Measurements from ENCODE around the gene GAD1. TPM values are rescaled to one million over a fixed set of nuclear protein-coding genes. Genes with fewer than 3 reads are reported as not detected.

GAD1 gene
- total and polyA plus RNA-seq, 10 of the 15 experiments (the other 5 are each of a cell fraction or from before 2014, with no cell fraction given): 0.04 to 3.4 (median 0.42) TPM

DNA sequence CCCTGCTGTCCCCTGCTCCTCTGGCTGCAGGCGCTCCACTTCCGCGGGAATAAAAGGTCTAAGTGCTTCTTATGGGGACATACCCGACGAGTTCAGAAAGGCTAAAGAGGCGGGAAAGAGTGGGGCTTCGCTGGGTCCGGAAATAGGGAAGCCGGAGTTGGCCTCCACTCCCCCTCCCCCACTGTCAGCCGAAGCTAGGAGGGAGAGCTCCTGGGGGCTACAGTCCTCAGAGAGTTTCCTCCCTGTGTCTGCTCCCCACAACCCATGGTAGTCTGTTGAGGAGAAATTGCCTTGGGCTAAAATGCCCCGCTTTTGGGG, 7.2 kb downstream of the GAD1 start:
- no peak overlapping the region for H2AFZ ChIP-seq (ENCODE audit: control insufficient read depth, low read depth, low read length)
- peaks cover 8 to 41% of the 10 kb centered on the region in 2 experiments for H3K27me3 ChIP-seq (replicated peaks in 1 of 2; ENCODE audit: control insufficient read depth in 2 of 2, insufficient read depth in 2 of 2, low read length in 1 of 2)
- ChIA-PET SMC1A (ENCODE audit: uncharacterized antibody, unreplicated experiment) (interaction anchor here (1.5 kb wide), 1 partner anchor 583 kb away, joined by 3 read pairs; no protein-coding TSS in a partner anchor), RAD21 (ENCODE audit: unreplicated experiment) (interaction anchor here (1.4 kb wide), 1 partner anchor 53 kb away, joined by 3 read pairs; no protein-coding TSS in a partner anchor), POLR2A (no interaction called here), CTCF (no interaction called here)
- H3K79me2 ChIP-seq (ENCODE audit: control insufficient read depth, insufficient read depth, low read length): no peaks in the 10 kb centered on the region
- in situ Hi-C loops (cut with MboI): no loop called here
- no peak for DNase-seq (ENCODE audit: low read depth, low spot score)
- no peak for ATAC-seq
- TF ChIP-seq RFX5 (IDR thresholded peaks at IDR 0.05; ENCODE audit: low read depth, low read length): no peak
- TF ChIP-seq RCOR1 (conservative IDR thresholded peaks at IDR 0.05; ENCODE audit: low read depth, low read length): no peak
- no peak for TF ChIP-seq BCL11A (IDR thresholded peaks at IDR 0.05; ENCODE audit: low read depth, low read length)
- TF ChIP-seq, protein P1, sequence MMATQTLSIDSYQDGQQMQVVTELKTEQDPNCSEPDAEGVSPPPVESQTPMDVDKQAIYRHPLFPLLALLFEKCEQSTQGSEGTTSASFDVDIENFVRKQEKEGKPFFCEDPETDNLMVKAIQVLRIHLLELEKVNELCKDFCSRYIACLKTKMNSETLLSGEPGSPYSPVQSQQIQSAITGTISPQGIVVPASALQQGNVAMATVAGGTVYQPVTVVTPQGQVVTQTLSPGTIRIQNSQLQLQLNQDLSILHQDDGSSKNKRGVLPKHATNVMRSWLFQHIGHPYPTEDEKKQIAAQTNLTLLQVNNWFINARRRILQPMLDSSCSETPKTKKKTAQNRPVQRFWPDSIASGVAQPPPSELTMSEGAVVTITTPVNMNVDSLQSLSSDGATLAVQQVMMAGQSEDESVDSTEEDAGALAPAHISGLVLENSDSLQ (IDR thresholded peaks at IDR 0.05): no peak
- TF ChIP-seq HDGF (IDR thresholded peaks at IDR 0.05): no peak
- no peak for TF ChIP-seq ELK1 (IDR thresholded peaks at IDR 0.05; ENCODE audit: low read depth, low read length)
- TF ChIP-seq WRNIP1 (IDR thresholded peaks at IDR 0.05; ENCODE audit: borderline replicate concordance, low read depth, low read length): no peak
- TF ChIP-seq HDAC2 (IDR thresholded peaks at IDR 0.05): no peak
- TF ChIP-seq NR2F1 (conservative IDR thresholded peaks at IDR 0.05): no peak
- TF ChIP-seq, protein P2, sequence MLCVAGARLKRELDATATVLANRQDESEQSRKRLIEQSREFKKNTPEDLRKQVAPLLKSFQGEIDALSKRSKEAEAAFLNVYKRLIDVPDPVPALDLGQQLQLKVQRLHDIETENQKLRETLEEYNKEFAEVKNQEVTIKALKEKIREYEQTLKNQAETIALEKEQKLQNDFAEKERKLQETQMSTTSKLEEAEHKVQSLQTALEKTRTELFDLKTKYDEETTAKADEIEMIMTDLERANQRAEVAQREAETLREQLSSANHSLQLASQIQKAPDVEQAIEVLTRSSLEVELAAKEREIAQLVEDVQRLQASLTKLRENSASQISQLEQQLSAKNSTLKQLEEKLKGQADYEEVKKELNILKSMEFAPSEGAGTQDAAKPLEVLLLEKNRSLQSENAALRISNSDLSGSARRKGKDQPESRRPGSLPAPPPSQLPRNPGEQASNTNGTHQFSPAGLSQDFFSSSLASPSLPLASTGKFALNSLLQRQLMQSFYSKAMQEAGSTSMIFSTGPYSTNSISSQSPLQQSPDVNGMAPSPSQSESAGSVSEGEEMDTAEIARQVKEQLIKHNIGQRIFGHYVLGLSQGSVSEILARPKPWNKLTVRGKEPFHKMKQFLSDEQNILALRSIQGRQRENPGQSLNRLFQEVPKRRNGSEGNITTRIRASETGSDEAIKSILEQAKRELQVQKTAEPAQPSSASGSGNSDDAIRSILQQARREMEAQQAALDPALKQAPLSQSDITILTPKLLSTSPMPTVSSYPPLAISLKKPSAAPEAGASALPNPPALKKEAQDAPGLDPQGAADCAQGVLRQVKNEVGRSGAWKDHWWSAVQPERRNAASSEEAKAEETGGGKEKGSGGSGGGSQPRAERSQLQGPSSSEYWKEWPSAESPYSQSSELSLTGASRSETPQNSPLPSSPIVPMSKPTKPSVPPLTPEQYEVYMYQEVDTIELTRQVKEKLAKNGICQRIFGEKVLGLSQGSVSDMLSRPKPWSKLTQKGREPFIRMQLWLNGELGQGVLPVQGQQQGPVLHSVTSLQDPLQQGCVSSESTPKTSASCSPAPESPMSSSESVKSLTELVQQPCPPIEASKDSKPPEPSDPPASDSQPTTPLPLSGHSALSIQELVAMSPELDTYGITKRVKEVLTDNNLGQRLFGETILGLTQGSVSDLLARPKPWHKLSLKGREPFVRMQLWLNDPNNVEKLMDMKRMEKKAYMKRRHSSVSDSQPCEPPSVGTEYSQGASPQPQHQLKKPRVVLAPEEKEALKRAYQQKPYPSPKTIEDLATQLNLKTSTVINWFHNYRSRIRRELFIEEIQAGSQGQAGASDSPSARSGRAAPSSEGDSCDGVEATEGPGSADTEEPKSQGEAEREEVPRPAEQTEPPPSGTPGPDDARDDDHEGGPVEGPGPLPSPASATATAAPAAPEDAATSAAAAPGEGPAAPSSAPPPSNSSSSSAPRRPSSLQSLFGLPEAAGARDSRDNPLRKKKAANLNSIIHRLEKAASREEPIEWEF (IDR thresholded peaks at IDR 0.05; ENCODE audit: insufficient replicate concordance, low read depth, low read length): no peak
- no peaks in the 10 kb centered on the region; the same call in 2 of the 3 replicates for H3K9me3 ChIP-seq (replicated peaks; ENCODE audit: control insufficient read depth, insufficient read depth, low read length)
- 16% methylated on average over 11 of the region's 11 CpGs for whole genome bisulfite sequencing (ENCODE audit: insufficient coverage, insufficient replicate concordance, low lambda C conversion rate, missing lambda C conversion rate)
- H4K20me1 ChIP-seq (ENCODE audit: control insufficient read depth, insufficient read depth): 0 out of 2 replicates have a peak, but pooled peaks cover 4% of the 10 kb centered on the region
- no peak overlapping the region for H3K4me3 ChIP-seq
- no peak overlapping the region for H3K27ac ChIP-seq (ENCODE audit: control insufficient read depth, insufficient read depth)
- H3K36me3 ChIP-seq (ENCODE audit: control insufficient read depth in 2 of 2, insufficient read depth in 2 of 2, low read length in 1 of 2): no peaks in the 10 kb centered on the region
- FAIRE-seq: no peak
- H3K4me2 ChIP-seq (ENCODE audit: control insufficient read depth, insufficient read depth): no peak overlapping the region
- BruUV-seq (replicated peaks): no TSS peak
- intact Hi-C loops (cut with micrococcal nuclease; ENCODE audit: unreplicated experiment): no loop called here
- H3K9ac ChIP-seq (ENCODE audit: control insufficient read depth, insufficient read depth, low read length): no peak overlapping the region
- H3K4me1 ChIP-seq (ENCODE audit: control insufficient read depth, insufficient read depth, low read length): peaks cover 10% of the 10 kb centered on the region
